IMR-90 (cell line): Measurements from ENCODE around the gene TRMT10A. TPM values are rescaled to one million over a fixed set of nuclear protein-coding genes. Genes with fewer than 3 reads are reported as not detected.

Experiments
- ATAC-seq: fragments of 200-7000 bp; cut with Tn5 transposase; 2 replicates; pipeline ENCODE4 v1.9.1; 2020; ENCODE audit warnings: low read depth, mild to moderate bottlenecking, moderate library complexity
- BruUV-seq: library from RNA; stranded (reverse); fragments of 400-500 nt; replicated peaks from 2 replicates; lab custom pipeline; 2021; lab: Mats Ljungman, UMichigan
- CTCF ChIA-PET: fragments of 300-600 bp; formaldehyde crosslinking; extraction: SDS; loops from one replicate; lab custom pipeline; 2021; ENCODE audit warnings: antibody characterized with exemption; lab: Yijun Ruan, JAX
- POLR2A ChIA-PET: fragments of 300-600 bp; sonication (Branson Sonifier 250); formaldehyde crosslinking; loops from one replicate; lab custom pipeline; 2022; ENCODE audit warnings: antibody characterized with exemption; ENCODE audit not compliant: unreplicated experiment; lab: Charles Lee
- DNase-seq: peaks from one replicate; pipeline ENCODE4 v3.0.0; 2013
- H2AFZ ChIP-seq: replicated peaks from 2 replicates; pipeline ENCODE3; 2013; ENCODE audit warnings: low read length, mild to moderate bottlenecking; ENCODE audit not compliant: poor library complexity
- H2AK5ac ChIP-seq: 2 replicates; pipeline ENCODE4 v1.6.1; 2013; ENCODE audit warnings: low read depth, low read length, inconsistent platforms
- H2AK9ac ChIP-seq: replicated peaks from 2 replicates; pipeline ENCODE3; 2013; ENCODE audit warnings: mild to moderate bottlenecking, low read depth, low read length, moderate library complexity; ENCODE audit not compliant: poor library complexity
- H2BK120ac ChIP-seq: 2 replicates; pipeline ENCODE4 v1.6.1; 2013; ENCODE audit warnings: low read depth, low read length, inconsistent platforms
- H2BK15ac ChIP-seq: 3 replicates; pipeline ENCODE4 v1.6.1; 2013; ENCODE audit warnings: low read depth, low read length, inconsistent platforms
- H2BK20ac ChIP-seq: 2 replicates; pipeline ENCODE4 v1.6.1; 2013; ENCODE audit warnings: low read depth, mild to moderate bottlenecking, inconsistent platforms, low read length, moderate library complexity
- H2BK5ac ChIP-seq: 2 replicates; pipeline ENCODE4 v1.6.1; 2013; ENCODE audit warnings: mild to moderate bottlenecking, low read depth, low read length, inconsistent platforms; ENCODE audit not compliant: poor library complexity, severe bottlenecking
- H3K14ac ChIP-seq: replicated peaks from 2 replicates; pipeline ENCODE4 v1.6.1; 2013; ENCODE audit warnings: low read depth, low read length, inconsistent platforms
- H3K18ac ChIP-seq: 2 replicates; pipeline ENCODE4 v1.6.1; 2013; ENCODE audit warnings: low read depth, low read length, control low read depth
- H3K23ac ChIP-seq: 2 replicates; pipeline ENCODE4 v1.6.1; 2013; ENCODE audit warnings: low read depth, low read length, inconsistent platforms
- H3K27ac ChIP-seq: 2 replicates; pipeline ENCODE4 v1.5.1; 2013; ENCODE audit warnings: mild to moderate bottlenecking, control low read depth, low read length; ENCODE audit not compliant: insufficient read depth
- H3K27me3 ChIP-seq: 2 replicates; pipeline ENCODE4 v1.6.1; 2013; ENCODE audit warnings: low read length; ENCODE audit not compliant: control insufficient read depth, insufficient read depth
- H3K36me3 ChIP-seq: 2 replicates; pipeline ENCODE4 v1.6.1; 2013; ENCODE audit warnings: low read length, mixed read lengths; ENCODE audit not compliant: control insufficient read depth, insufficient read depth
- H3K4ac ChIP-seq: 2 replicates; pipeline ENCODE4 v1.6.1; 2013; ENCODE audit warnings: low read depth, low read length, inconsistent platforms
- H3K4me1 ChIP-seq: 2 replicates; pipeline ENCODE4 v1.6.1; 2013; ENCODE audit warnings: low read length, mixed read lengths; ENCODE audit not compliant: control insufficient read depth, insufficient read depth
- H3K4me2 ChIP-seq: 2 replicates; pipeline ENCODE4 v1.6.1; 2013; ENCODE audit warnings: low read depth, mild to moderate bottlenecking, control low read depth, low read length, moderate library complexity
- H3K4me3 ChIP-seq: 2 replicates; pipeline ENCODE4 v1.5.1; 2013; ENCODE audit warnings: low read depth, mild to moderate bottlenecking, control low read depth, low read length, moderate library complexity; ENCODE audit not compliant: insufficient read depth
- H3K56ac ChIP-seq: 2 replicates; pipeline ENCODE4 v1.6.1; 2013; ENCODE audit warnings: low read length, inconsistent platforms; ENCODE audit not compliant: insufficient read depth; ENCODE audit errors: extremely low read depth
- H3K79me1 ChIP-seq, 2 experiments: 2 replicates each; pipeline ENCODE4 v1.6.1; 2013; ENCODE audit warnings: low read length in 2 of 2, inconsistent platforms in 1 of 2, low read depth in 1 of 2
- H3K9ac ChIP-seq: 2 replicates; pipeline ENCODE4 v1.6.1; 2013; ENCODE audit warnings: low read depth, low read length, control low read depth
- H3K9me1 ChIP-seq: 2 replicates; pipeline ENCODE4 v1.6.1; 2013; ENCODE audit warnings: low read length, inconsistent platforms; ENCODE audit not compliant: insufficient read depth
- H3K9me3 ChIP-seq: 2 replicates; pipeline ENCODE4 v1.6.1; 2013; ENCODE audit warnings: low read length; ENCODE audit not compliant: control insufficient read depth, insufficient read depth
- H4K20me1 ChIP-seq: 2 replicates; pipeline ENCODE4 v1.6.1; 2013; ENCODE audit warnings: low read length, inconsistent platforms; ENCODE audit not compliant: insufficient read depth
- H4K5ac ChIP-seq: 2 replicates; pipeline ENCODE4 v1.6.1; 2013; ENCODE audit warnings: mild to moderate bottlenecking, low read depth, low read length, control low read depth
- H4K8ac ChIP-seq, 2 experiments: 2 replicates each; pipeline ENCODE4 v1.6.1; 2013; ENCODE audit warnings: low read depth in 2 of 2, low read length in 2 of 2, control low read depth in 1 of 2, inconsistent platforms in 1 of 2
- H4K91ac ChIP-seq: 2 replicates; pipeline ENCODE4 v1.6.1; 2013; ENCODE audit warnings: low read depth, low read length, inconsistent platforms; ENCODE audit not compliant: insufficient read depth
- CHD1 ChIP-seq: IDR thresholded peaks from 2 replicates; pipeline ENCODE4 v1.6.1; 2012; ENCODE audit warnings: low read depth, low read length, improper control_type of control experiment
- MXI1 ChIP-seq: IDR thresholded peaks from 2 replicates; pipeline ENCODE4 v1.6.1; 2012; ENCODE audit warnings: low read depth, mild to moderate bottlenecking, low read length, moderate library complexity, borderline replicate concordance
- SMC3 ChIP-seq: fragments of 150-350 bp; IDR thresholded peaks from 2 replicates; pipeline ENCODE4 v1.6.1; 2016; ENCODE audit warnings: low read depth, mild to moderate bottlenecking, antibody characterized with exemption, low read length, moderate library complexity
- WGBS, 2 experiments: methylation state at CpG; one replicate each; pipeline versions ENCODE4 v1.1.5 to v1.1.7; 2013; ENCODE audit warnings: missing lambda C conversion rate in 2 of 2; ENCODE audit not compliant: insufficient read length in 1 of 2; ENCODE audit errors: extremely low coverage in 2 of 2; 5-methylcytosine and 5-hydroxymethylcytosine counted together
- dilution Hi-C: fragments of 300-500 bp; cut with HindIII; formaldehyde crosslinking; loops from one replicate; pipeline ENCODE4 v1.14.3; 2018; ENCODE audit warnings: low sequenced_read_pairs; ENCODE audit not compliant: unreplicated experiment
- in situ Hi-C: fragments of 300-500 bp; cut with MboI; formaldehyde crosslinking; loops from 3 replicates; pipeline ENCODE4 v1.14.3; 2019; ENCODE audit warnings: low sequenced_read_pairs, inconsistent platforms, mixed read lengths
- intact Hi-C: fragments of 100-400 bp; cut with micrococcal nuclease; formaldehyde crosslinking; loops from 2 replicates; pipeline ENCODE4 v1.10.0; 2022
- polyA plus RNA-seq, 3 experiments: library from polyadenylated mRNA; depleted of rRNA; stranded (reverse); fragments of >200 nt; gene quantifications; 2 replicates each; pipeline ENCODE4 v1.2.3, GENCODE V29; 2012; ENCODE audit warnings: low replicate concordance in 1 of 3
- total RNA-seq: library from RNA; depleted of rRNA; stranded (reverse); fragments of >200 nt; gene quantifications from 2 replicates; pipeline ENCODE4 v1.2.3, GENCODE V29; 2012
- TF ChIP-seq, protein P1 (sequence below): conservative IDR thresholded peaks from 2 replicates; pipeline ENCODE4 v1.5.1; 2012; ENCODE audit warnings: mild to moderate bottlenecking, low read depth, low read length, improper control_type of control experiment

The TRMT10A gene
- total and polyA plus RNA-seq, 2 of the 4 experiments (the other 2 are of a cell fraction) = 3.8 to 4.3 TPM

DNA sequence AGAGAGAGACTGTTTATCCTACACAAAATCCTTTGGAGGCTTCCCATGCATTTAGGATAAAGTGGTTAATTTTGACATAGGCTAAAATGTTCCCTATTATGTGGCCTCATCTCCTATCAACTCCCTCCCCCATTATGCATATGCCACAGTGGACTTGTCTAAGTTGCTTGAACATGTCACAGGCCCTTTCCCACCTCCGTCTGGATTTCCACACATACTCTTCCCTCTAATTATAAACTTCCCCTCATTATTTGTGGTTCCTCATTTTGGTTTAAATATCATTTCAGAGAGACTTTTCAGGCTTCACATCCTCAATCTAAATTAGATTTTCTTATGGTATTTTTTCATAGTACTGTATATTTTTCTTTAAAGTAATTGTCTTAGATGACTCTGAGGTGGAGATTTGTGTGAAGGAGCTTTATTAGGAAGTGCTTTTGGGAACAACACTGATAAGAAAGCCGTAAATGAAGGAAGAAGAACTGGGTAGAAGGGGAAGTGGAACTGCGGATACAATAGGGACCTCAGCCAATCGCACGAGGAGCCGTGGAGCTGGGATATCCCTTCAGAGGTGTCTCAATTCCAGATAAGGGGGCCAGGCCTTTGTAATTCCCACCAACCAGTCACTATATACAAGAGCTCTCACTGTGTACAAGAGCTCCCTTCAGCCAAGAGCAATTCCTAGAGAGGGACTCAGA lies 45.1 kb downstream of the TRMT10A start:
- Histone ChIP-seq H3K4me2 (no peak overlapping the region), H3K14ac (no peak overlapping the region), H4K20me1 (no peaks in the 10 kb centered on the region), H3K4ac (no peak overlapping the region), H3K27me3 (no peaks in the 10 kb centered on the region), H2BK20ac (no peak overlapping the region), H4K5ac (no peak overlapping the region), H3K23ac (no peak overlapping the region), H2BK5ac (no peak overlapping the region), H4K91ac (no peak overlapping the region), H3K4me1 (no peaks in the 10 kb centered on the region), H3K9me3 (no peaks in the 10 kb centered on the region), H2AFZ (no peak overlapping the region), H3K36me3 (no peaks in the 10 kb centered on the region), H3K18ac (no peak overlapping the region), H3K4me3 (no peak overlapping the region), H2AK9ac (no peak overlapping the region), H3K9ac (no peak overlapping the region), H3K56ac (no peak overlapping the region), H2AK5ac (no peak overlapping the region), H2BK15ac (no peak overlapping the region), H3K79me1 (no peaks in the 10 kb centered on the region), H2BK120ac (no peak overlapping the region), H3K27ac (no peak overlapping the region), H3K9me1 (no peaks in the 10 kb centered on the region), H4K8ac (no peak overlapping the region)
- dilution Hi-C loops = no loop called here
- ChIA-PET CTCF (no interaction called here), POLR2A (no interaction called here)
- WGBS, 2 experiments = no CpG with 5 or more reads among the region's 6 CpGs
- in situ Hi-C loops = no loop called here
- ATAC-seq = no peak
- intact Hi-C loops = no loop called here
- no TSS peak for BruUV-seq
- no peak for DNase-seq
- TF ChIP-seq MXI1 (no peak), SMC3 (no peak), CHD1 (no peak)
- TF ChIP-seq, protein P1, sequence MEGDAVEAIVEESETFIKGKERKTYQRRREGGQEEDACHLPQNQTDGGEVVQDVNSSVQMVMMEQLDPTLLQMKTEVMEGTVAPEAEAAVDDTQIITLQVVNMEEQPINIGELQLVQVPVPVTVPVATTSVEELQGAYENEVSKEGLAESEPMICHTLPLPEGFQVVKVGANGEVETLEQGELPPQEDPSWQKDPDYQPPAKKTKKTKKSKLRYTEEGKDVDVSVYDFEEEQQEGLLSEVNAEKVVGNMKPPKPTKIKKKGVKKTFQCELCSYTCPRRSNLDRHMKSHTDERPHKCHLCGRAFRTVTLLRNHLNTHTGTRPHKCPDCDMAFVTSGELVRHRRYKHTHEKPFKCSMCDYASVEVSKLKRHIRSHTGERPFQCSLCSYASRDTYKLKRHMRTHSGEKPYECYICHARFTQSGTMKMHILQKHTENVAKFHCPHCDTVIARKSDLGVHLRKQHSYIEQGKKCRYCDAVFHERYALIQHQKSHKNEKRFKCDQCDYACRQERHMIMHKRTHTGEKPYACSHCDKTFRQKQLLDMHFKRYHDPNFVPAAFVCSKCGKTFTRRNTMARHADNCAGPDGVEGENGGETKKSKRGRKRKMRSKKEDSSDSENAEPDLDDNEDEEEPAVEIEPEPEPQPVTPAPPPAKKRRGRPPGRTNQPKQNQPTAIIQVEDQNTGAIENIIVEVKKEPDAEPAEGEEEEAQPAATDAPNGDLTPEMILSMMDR = no peak
